Measurements from ENCODE around the gene CERS1.

- TF ChIP-seq TAF1 (IDR thresholded peaks at IDR 0.05; ENCODE audit: borderline replicate concordance, insufficient read depth, low read length) (no peak), POLR2AphosphoS5 (IDR thresholded peaks at IDR 0.05; ENCODE audit: low read depth, low read length) (no peak)
Measured at GRCh38 chr19:18854982-18855381, 41.0 kb downstream of the CERS1 start.

Data from PFSK-1 (cell line).